H9 (cell line): ENCODE results near the gene NDRG4. TPM values are rescaled to one million over a fixed set of nuclear protein-coding genes. Genes with fewer than 3 reads are reported as not detected.
A peak's percentile ranks its signal among the peaks of the same experiment; 100 is the strongest.

Source experiments
- DNase-seq: peaks from one replicate; pipeline ENCODE4 v3.0.0-alpha.2; 2017
- H2AFZ ChIP-seq: one replicate; pipeline ENCODE4 v1.6.1; 2013; ENCODE audit warnings: mild to moderate bottlenecking, low read length, control low read depth, moderate library complexity
- H2AK5ac ChIP-seq: 2 replicates; pipeline ENCODE4 v1.6.1; 2013; ENCODE audit warnings: low read length, control low read depth, mixed read lengths; ENCODE audit not compliant: insufficient read length
- H2BK120ac ChIP-seq: one replicate; pipeline ENCODE4 v1.6.1; 2013; ENCODE audit warnings: low read depth, mild to moderate bottlenecking, low read length, control low read depth, inconsistent platforms; ENCODE audit not compliant: poor library complexity, severe bottlenecking
- H2BK12ac ChIP-seq: 2 replicates; pipeline ENCODE4 v1.6.1; 2013; ENCODE audit warnings: low read length, control low read depth, mixed read lengths, low read depth; ENCODE audit not compliant: insufficient read length
- H2BK15ac ChIP-seq: 2 replicates; pipeline ENCODE4 v1.6.1; 2013; ENCODE audit warnings: low read depth, low read length, control low read depth
- H2BK20ac ChIP-seq: one replicate; pipeline ENCODE4 v1.6.1; 2013; ENCODE audit warnings: low read depth, mild to moderate bottlenecking, low read length, control low read depth, inconsistent platforms; ENCODE audit not compliant: poor library complexity, severe bottlenecking
- H2BK5ac ChIP-seq: 2 replicates; pipeline ENCODE4 v1.6.1; 2013; ENCODE audit warnings: low read length, control low read depth, mixed read lengths; ENCODE audit not compliant: insufficient read length
- H3K14ac ChIP-seq: 2 replicates; pipeline ENCODE4 v1.6.1; 2013; ENCODE audit warnings: low read length, control low read depth; ENCODE audit not compliant: insufficient read depth
- H3K18ac ChIP-seq: 2 replicates; pipeline ENCODE4 v1.6.1; 2013; ENCODE audit warnings: low read depth, mild to moderate bottlenecking, mixed read lengths, low read length, control low read depth; ENCODE audit not compliant: insufficient read length
- H3K23ac ChIP-seq: 2 replicates; pipeline ENCODE4 v1.6.1; 2013; ENCODE audit warnings: low read length, control low read depth, mixed read lengths, low read depth; ENCODE audit not compliant: insufficient read length
- H3K23me2 ChIP-seq: 2 replicates; pipeline ENCODE4 v1.6.1; 2013; ENCODE audit warnings: low read depth, mild to moderate bottlenecking, mixed read lengths, low read length, control low read depth; ENCODE audit not compliant: insufficient read length, poor library complexity, severe bottlenecking
- H3K27ac ChIP-seq: 2 replicates; pipeline ENCODE4 v1.5.1; 2013; ENCODE audit warnings: low read length, control low read depth, mixed read lengths, low read depth; ENCODE audit not compliant: insufficient read length
- H3K27me3 ChIP-seq: 2 replicates; pipeline ENCODE4 v1.6.1; 2013; ENCODE audit warnings: low read length, control low read depth, inconsistent platforms; ENCODE audit not compliant: insufficient read depth
- H3K4ac ChIP-seq: 2 replicates; pipeline ENCODE4 v1.6.1; 2013; ENCODE audit warnings: low read depth, mild to moderate bottlenecking, control low read depth, inconsistent platforms, low read length, moderate library complexity
- H3K4me1 ChIP-seq: 2 replicates; pipeline ENCODE4 v1.6.1; 2013; ENCODE audit warnings: low read length, control low read depth, inconsistent platforms; ENCODE audit not compliant: insufficient read depth
- H3K4me2 ChIP-seq: 2 replicates; pipeline ENCODE4 v1.6.1; 2013; ENCODE audit warnings: low read length, control low read depth, mixed read lengths; ENCODE audit not compliant: insufficient read length, insufficient read depth
- H3K56ac ChIP-seq: 2 replicates; pipeline ENCODE4 v1.6.1; 2013; ENCODE audit warnings: low read depth, mild to moderate bottlenecking, mixed read lengths, low read length, control low read depth; ENCODE audit not compliant: insufficient read length
- H3K79me1 ChIP-seq: 2 replicates; pipeline ENCODE4 v1.6.1; 2013; ENCODE audit warnings: low read depth, mild to moderate bottlenecking, moderate library complexity, low read length, control low read depth, inconsistent platforms; ENCODE audit not compliant: insufficient read depth, poor library complexity, severe bottlenecking
- H3K79me2 ChIP-seq: 2 replicates; pipeline ENCODE4 v1.6.1; 2013; ENCODE audit warnings: low read length, control low read depth, inconsistent platforms; ENCODE audit not compliant: insufficient read depth
- H3K9ac ChIP-seq: 2 replicates; pipeline ENCODE4 v1.6.1; 2013; ENCODE audit warnings: low read length, control low read depth, mixed read lengths; ENCODE audit not compliant: insufficient read length; ENCODE audit errors: extremely low read depth
- H3K9me3 ChIP-seq: one replicate; pipeline ENCODE4 v1.6.1; 2013; ENCODE audit warnings: low read depth, low read length, inconsistent platforms; ENCODE audit not compliant: control insufficient read depth
- H3T11ph ChIP-seq: one replicate; pipeline ENCODE4 v1.6.1; 2013; ENCODE audit warnings: mild to moderate bottlenecking, low read length, control low read depth, inconsistent platforms
- H4K20me1 ChIP-seq: one replicate; pipeline ENCODE4 v1.6.1; 2013; ENCODE audit not compliant: control insufficient read depth, insufficient read length, insufficient read depth
- H4K5ac ChIP-seq: 2 replicates; pipeline ENCODE4 v1.6.1; 2013; ENCODE audit warnings: low read depth, mild to moderate bottlenecking, mixed read lengths, low read length, control low read depth; ENCODE audit not compliant: insufficient read length
- H4K8ac ChIP-seq: replicated peaks from 2 replicates; pipeline ENCODE4 v1.6.1; 2013; ENCODE audit warnings: low read length, control low read depth, mixed read lengths, low read depth; ENCODE audit not compliant: insufficient read length
- H4K91ac ChIP-seq: 2 replicates; pipeline ENCODE4 v1.6.1; 2013; ENCODE audit warnings: low read depth, mild to moderate bottlenecking, moderate library complexity, mixed read lengths, low read length, control low read depth; ENCODE audit not compliant: insufficient read length
- H3K27ac Mint-ChIP-seq, 3 experiments: 2 replicates in 2 of 3; 3 replicates in 1 of 3; pipeline ENCODE4 v1.8.0; 2020 to 2021; ENCODE audit warnings: mixed read lengths in 3 of 3, mild to moderate bottlenecking in 1 of 3, moderate library complexity in 1 of 3
- H3K27me3 Mint-ChIP-seq: 2 replicates; pipeline ENCODE4 v1.8.0; 2021; ENCODE audit warnings: low read depth, mild to moderate bottlenecking, moderate library complexity, mixed read lengths
- H3K36me3 Mint-ChIP-seq, 3 experiments: 2 replicates in 2 of 3; 3 replicates in 1 of 3; pipeline ENCODE4 v1.8.0; 2020 to 2021; ENCODE audit warnings: low read depth in 3 of 3, mixed read lengths in 3 of 3; ENCODE audit not compliant: insufficient read depth in 1 of 3
- H3K4me1 Mint-ChIP-seq, 2 experiments: 2 replicates each; pipeline ENCODE4 v1.8.0; 2020; ENCODE audit warnings: mixed read lengths in 2 of 2
- H3K4me3 Mint-ChIP-seq, 2 experiments: 2 replicates in 1 of 2; 3 replicates in 1 of 2; pipeline ENCODE4 v1.8.0; 2020 to 2021; ENCODE audit warnings: mild to moderate bottlenecking in 2 of 2, mixed read lengths in 2 of 2, moderate library complexity in 1 of 2
- H3K9me3 Mint-ChIP-seq, 2 experiments: 2 replicates in 1 of 2; 3 replicates in 1 of 2; pipeline ENCODE4 v1.8.0; 2020; ENCODE audit warnings: mild to moderate bottlenecking in 2 of 2, mixed read lengths in 2 of 2, moderate library complexity in 1 of 2
- CTCF ChIP-seq: fragments of 200-600 bp; sonication (generic); conservative IDR thresholded peaks from 3 replicates; pipeline ENCODE4 v1.8.0; 2021; ENCODE audit warnings: antibody characterized with exemption, mild to moderate bottlenecking
- WGBS: extraction: QIAGEN DNeasy Blood & Tissue Kit; methylation state at CpG from one replicate; pipeline ENCODE4 v1.1.7; 2013; ENCODE audit warnings: missing lambda C conversion rate, low lambda C conversion rate, mixed read lengths; ENCODE audit not compliant: insufficient read length; ENCODE audit errors: extremely low coverage; 5-methylcytosine and 5-hydroxymethylcytosine counted together
- total RNA-seq: library from RNA; stranded (reverse); gene quantifications from 2 replicates; pipeline ENCODE4 v1.2.1, GENCODE V29; 2021

NDRG4 gene
- total RNA-seq, 1 experiment from 2014 or later = 18.6 TPM

DNA sequence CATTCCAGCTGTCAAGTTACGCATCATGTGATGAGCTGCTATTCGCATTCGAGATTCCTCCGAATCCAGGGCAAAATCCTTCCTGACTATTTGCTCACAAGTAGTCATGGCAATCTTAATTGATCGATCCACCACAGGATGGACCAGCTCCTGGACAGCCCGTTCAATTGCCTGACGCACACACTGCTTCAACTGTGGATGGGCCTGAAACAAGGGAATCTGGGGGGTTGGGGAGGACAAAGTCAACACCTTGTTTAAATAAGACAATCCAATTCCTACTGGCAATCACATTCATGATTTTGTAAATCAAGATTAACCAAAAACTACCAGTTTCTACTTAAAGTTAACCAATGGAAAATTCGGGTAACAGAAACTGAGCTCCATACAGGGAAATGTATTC lies 43.7 kb downstream of the NDRG4 start:
- no peak overlapping the region for H2BK15ac ChIP-seq
- no peaks in the 10 kb centered on the region for H3K79me1 ChIP-seq
- no peak overlapping the region for H2BK120ac ChIP-seq
- no peak for TF ChIP-seq CTCF
- Mint-ChIP-seq H3K9me3 (no peaks in the 10 kb centered on the region), H3K4me1 (no peaks in the 10 kb centered on the region), H3K27ac (peak overlapping the region in 1 of 3 experiments; percentile 55; a peak in 1 of 7 replicates), H3K27me3 (no peaks in the 10 kb centered on the region; the same call in 1 of the 2 replicates), H3K36me3 (peaks cover 47 to 96% (median 87%) of the 10 kb centered on the region in 3 experiments; a peak in 6 of 7 replicates), H3K4me3 (no peak overlapping the region)
- H2AFZ ChIP-seq = no peak overlapping the region
- WGBS = no CpG with 5 or more reads among the region's 8 CpGs
- no peak overlapping the region for H3K56ac ChIP-seq
- no peak overlapping the region for H2BK5ac ChIP-seq
- no peak overlapping the region for H4K91ac ChIP-seq
- H4K5ac ChIP-seq = no peak overlapping the region
- H3K27me3 ChIP-seq = no peaks in the 10 kb centered on the region
- no peak overlapping the region for H3K4me2 ChIP-seq
- no peak overlapping the region for H2BK12ac ChIP-seq
- no peak overlapping the region for H3K27ac ChIP-seq
- H3K79me2 ChIP-seq = no peaks in the 10 kb centered on the region
- no peak overlapping the region for H3K14ac ChIP-seq
- no peak overlapping the region for H3K9ac ChIP-seq
- H4K20me1 ChIP-seq = no peaks in the 10 kb centered on the region
- no peak overlapping the region for H2BK20ac ChIP-seq
- DNase-seq = no peak
- no peak overlapping the region for H3K23ac ChIP-seq
- H3K4ac ChIP-seq = no peak overlapping the region
- H3K9me3 ChIP-seq = no peaks in the 10 kb centered on the region
- no peak overlapping the region for H2AK5ac ChIP-seq
- H3T11ph ChIP-seq = no peak overlapping the region
- no peak overlapping the region for H3K18ac ChIP-seq
- no peak overlapping the region for H4K8ac ChIP-seq
- no peaks in the 10 kb centered on the region for H3K23me2 ChIP-seq
- no peaks in the 10 kb centered on the region for H3K4me1 ChIP-seq
